ENCODE data around the gene PER1. TPM values are rescaled to one million over a fixed set of nuclear protein-coding genes. Genes with fewer than 3 reads are reported as not detected.

The PER1 gene
- total and polyA plus RNA-seq, 2 of the 4 experiments (the other 2 are of a cell fraction): 3.4 to 10.5 TPM

- Histone ChIP-seq H3K27ac (ENCODE audit: insufficient read depth, low read length) (no peak overlapping the region), H3K4me1 (ENCODE audit: control insufficient read depth, insufficient read depth, low read length) (peaks cover 8% of the 10 kb centered on the region), H3K9me1 (ENCODE audit: insufficient read depth, low read length) (peaks cover 7% of the 10 kb centered on the region; the same call in 1 of the 2 replicates), H3K36me3 (ENCODE audit: control insufficient read depth, insufficient read depth, low read length) (no peaks in the 10 kb centered on the region), H2BK120ac (ENCODE audit: low read depth, low read length) (no peak overlapping the region), H3K27me3 (ENCODE audit: control insufficient read depth, insufficient read depth, low read length) (no peaks in the 10 kb centered on the region), H3K9me3 (ENCODE audit: control insufficient read depth, insufficient read depth, low read length) (no peaks in the 10 kb centered on the region), H4K20me1 (ENCODE audit: insufficient read depth, low read length) (peaks cover 2% of the 10 kb centered on the region), H3K18ac (ENCODE audit: low read depth, low read length) (no peak overlapping the region), H4K8ac (ENCODE audit: low read depth in 2 of 2, low read length in 2 of 2) (peak overlapping the region in 1 of 2 experiments; percentile 47; a peak in 1 of 4 replicates), H2BK20ac (ENCODE audit: low read depth, low read length) (no peak overlapping the region), H3K14ac (replicated peaks; ENCODE audit: low read depth, low read length) (no peak overlapping the region), H3K79me1 (ENCODE audit: low read depth in 1 of 2, low read length in 2 of 2) (no peaks in the 10 kb centered on the region; a peak in 1 of 4 replicates), H2BK5ac (ENCODE audit: low read depth, low read length, poor library complexity, severe bottlenecking) (no peak overlapping the region), H4K5ac (ENCODE audit: low read depth, low read length) (no peak overlapping the region), H2AK9ac (replicated peaks; ENCODE audit: low read depth, low read length, poor library complexity) (peak overlapping the region; percentile 90), H2AK5ac (ENCODE audit: low read depth, low read length) (no peak overlapping the region; the same call in 1 of the 2 replicates), H3K4me3 (ENCODE audit: insufficient read depth, low read depth, low read length) (peak overlapping the region; percentile 69), H3K9ac (ENCODE audit: low read depth, low read length) (peak overlapping the region; percentile 15; the same call in 1 of the 2 replicates), H3K4me2 (ENCODE audit: low read depth, low read length) (peak overlapping the region; percentile 95), H4K91ac (ENCODE audit: insufficient read depth, low read depth, low read length) (no peak overlapping the region), H2BK15ac (ENCODE audit: low read depth, low read length) (no peak overlapping the region), H3K4ac (ENCODE audit: low read depth, low read length) (no peak overlapping the region), H3K56ac (ENCODE audit: extremely low read depth, insufficient read depth, low read length) (no peak overlapping the region), H3K23ac (ENCODE audit: low read depth, low read length) (peak overlapping the region; percentile 69; the same call in 1 of the 2 replicates), H2AFZ (replicated peaks; ENCODE audit: low read length, poor library complexity) (peak overlapping the region; percentile 89)
- in situ Hi-C loops (cut with MboI; ENCODE audit: low sequenced_read_pairs): no loop called here
- 0% methylated on average over 9 of the region's 35 CpGs; no CpG with 5 or more reads in 1 of the 2 experiments for WGBS, 2 experiments (ENCODE audit: extremely low coverage in 2 of 2, insufficient read length in 1 of 2)
- DNase-seq (no peak), ATAC-seq (ENCODE audit: low read depth) (peak; percentile 0)
- no TSS peak for BruUV-seq (replicated peaks)
- TF ChIP-seq MAZ (IDR thresholded peaks at IDR 0.05; ENCODE audit: borderline replicate concordance, low read depth, low read length) (no peak), CHD1 (IDR thresholded peaks at IDR 0.05; ENCODE audit: low read depth, low read length) (no peak), FOS (IDR thresholded peaks at IDR 0.05; ENCODE audit: low read depth, low read length) (no peak)
- TF ChIP-seq, protein P1, sequence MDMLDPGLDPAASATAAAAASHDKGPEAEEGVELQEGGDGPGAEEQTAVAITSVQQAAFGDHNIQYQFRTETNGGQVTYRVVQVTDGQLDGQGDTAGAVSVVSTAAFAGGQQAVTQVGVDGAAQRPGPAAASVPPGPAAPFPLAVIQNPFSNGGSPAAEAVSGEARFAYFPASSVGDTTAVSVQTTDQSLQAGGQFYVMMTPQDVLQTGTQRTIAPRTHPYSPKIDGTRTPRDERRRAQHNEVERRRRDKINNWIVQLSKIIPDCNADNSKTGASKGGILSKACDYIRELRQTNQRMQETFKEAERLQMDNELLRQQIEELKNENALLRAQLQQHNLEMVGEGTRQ (IDR thresholded peaks at IDR 0.05; ENCODE audit: low read depth, low read length): no peak
- CTCF ChIA-PET: no interaction called here
- POLR2A ChIA-PET (ENCODE audit: unreplicated experiment): no interaction called here
- intact Hi-C loops (cut with micrococcal nuclease): loop anchor here (1.0 to 2.0 kb wide), 4 partner anchors 12 to 96 kb away; no protein-coding TSS in a partner anchor
- dilution Hi-C loops (cut with HindIII; ENCODE audit: low sequenced_read_pairs, unreplicated experiment): no loop called here
Observed at GRCh38 chr17:8125947-8126490, 26.2 kb downstream of the PER1 start.

All from IMR-90 (cell line).